GM20431 (cell line): ENCODE measurements around the gene TPRX1.
"Not testable (repeated sequence)": the region's sequence is repeated elsewhere in the genome, so short reads cannot be mapped to it uniquely, and the experiment has no call there.

Experiments used
- in situ Hi-C: fragments of 300-500 bp; cut with MseI, MboI; formaldehyde crosslinking; loops from one replicate; pipeline ENCODE4 v1.15.0; 2020; ENCODE audit warnings: low sequenced_read_pairs; ENCODE audit not compliant: unreplicated experiment

TPRX1 gene

DNA sequence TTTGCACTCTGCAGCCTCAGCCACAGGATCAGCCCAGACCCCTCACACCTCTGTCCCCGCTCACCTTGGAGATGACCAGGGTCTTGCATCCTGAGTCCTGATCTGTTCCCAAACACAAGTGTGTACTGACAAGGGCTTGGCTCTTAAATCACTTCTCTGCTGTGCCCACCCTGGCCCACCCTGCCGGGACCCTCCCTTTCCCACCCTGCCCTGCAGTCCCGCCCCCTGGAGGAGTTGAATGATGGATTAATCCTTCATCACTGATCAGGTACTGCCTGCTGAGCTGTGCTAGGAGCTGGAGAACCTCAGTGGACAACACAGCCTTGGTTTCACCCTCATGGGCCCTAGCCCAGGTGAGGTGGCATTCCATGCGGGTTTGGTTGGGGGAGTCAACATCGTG lies at the start of gene TPRX1:
TPRX1 (minus strand) TSS at position 101 of the 400 bp plus-strand sequence; CDS start at position 89, 12 bp downstream.
- in situ Hi-C loops: not testable (repeated sequence)

DNA sequence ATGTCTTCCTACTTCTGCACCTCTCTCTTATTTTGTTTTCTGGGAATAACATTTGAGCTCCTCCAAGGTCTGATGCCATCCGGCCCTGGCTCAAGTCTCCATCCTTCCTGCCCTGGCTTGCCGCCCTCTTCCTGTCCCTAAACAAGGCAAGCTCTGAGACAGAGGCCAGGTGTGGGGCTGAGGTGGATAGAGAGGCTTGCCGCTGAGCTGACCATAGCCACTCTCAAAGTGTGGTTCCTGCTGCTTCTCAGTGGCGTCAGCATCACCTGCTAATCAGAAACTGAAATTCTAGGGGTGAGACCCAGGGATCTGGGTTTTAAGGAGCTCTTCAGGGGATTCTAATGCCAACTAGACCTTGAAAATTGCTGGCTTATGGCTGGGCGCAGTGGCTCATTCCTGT lies 48.7 kb upstream of the TPRX1 start:
- in situ Hi-C loops: no loop called here

- in situ Hi-C loops: no loop called here
Measured at GRCh38 chr19:47848823-47849473, 44.6 kb upstream of the TPRX1 start.

- in situ Hi-C loops: no loop called here
Measured at GRCh38 chr19:47848425-47848822, 44.1 kb upstream of the TPRX1 start.

DNA sequence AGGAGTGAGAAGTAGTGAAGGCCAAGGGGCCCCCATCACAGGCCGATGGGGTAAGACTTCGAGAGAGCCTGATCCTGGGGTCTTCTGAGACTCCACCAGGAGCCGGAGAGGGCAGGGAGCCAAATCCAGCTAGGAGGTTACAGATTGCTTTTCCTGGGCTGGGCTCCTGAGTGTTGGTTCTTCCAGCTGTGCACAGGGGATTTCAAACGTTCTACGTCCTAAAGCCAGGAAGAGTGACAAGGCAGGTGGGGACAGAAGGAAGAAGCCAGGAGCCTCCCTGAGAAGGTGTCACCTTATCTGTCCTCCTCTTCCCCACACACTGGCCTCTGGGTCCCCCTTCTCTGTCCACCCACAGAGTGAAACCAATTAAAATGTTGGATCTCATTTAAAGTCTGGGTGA lies 38.6 kb upstream of the TPRX1 start:
- in situ Hi-C loops: no loop called here

- in situ Hi-C loops: no loop called here
Measured at GRCh38 chr19:47839913-47840312, 35.6 kb upstream of the TPRX1 start.

DNA sequence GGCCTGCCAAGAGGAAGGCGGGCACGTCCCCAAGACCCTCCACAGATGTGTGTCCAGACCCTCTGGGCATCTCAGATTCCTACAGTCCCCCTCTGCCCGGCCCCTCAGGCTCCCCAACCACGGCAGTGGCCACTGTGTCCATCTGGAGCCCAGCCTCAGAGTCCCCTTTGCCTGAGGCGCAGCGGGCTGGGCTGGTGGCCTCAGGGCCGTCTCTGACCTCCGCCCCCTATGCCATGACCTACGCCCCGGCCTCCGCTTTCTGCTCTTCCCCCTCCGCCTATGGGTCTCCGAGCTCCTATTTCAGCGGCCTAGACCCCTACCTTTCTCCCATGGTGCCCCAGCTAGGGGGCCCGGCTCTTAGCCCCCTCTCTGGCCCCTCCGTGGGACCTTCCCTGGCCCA lies 35.1 kb upstream of the TPRX1 start:
- in situ Hi-C loops: no loop called here

- in situ Hi-C loops: no loop called here
Measured at GRCh38 chr19:47836038-47836437, 31.7 kb upstream of the TPRX1 start.

DNA sequence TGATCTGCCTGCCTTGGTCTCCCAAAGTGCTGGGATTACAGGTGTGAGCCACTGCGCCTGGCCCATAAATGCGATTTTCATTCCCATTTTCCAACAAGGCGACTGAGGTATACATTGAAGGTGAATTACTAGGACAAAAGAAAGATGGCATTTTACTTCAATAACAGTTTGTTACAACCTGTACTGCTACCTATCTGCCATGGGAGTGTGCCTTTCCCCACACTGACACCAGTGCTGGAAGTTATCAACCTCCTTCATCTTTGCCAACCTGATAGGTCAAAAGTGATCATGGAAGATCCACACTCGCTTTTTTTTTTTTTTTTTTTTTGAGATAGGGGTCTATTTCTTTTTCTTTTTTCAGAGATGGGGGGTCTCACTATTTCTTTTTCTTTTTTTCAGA lies 28.4 kb upstream of the TPRX1 start:
- in situ Hi-C loops: no loop called here

GRCh38 chr19:47826800-47827199 lies 22.4 kb upstream of the TPRX1 start:
- in situ Hi-C loops: no loop called here

GRCh38 chr19:47824396-47824795 lies 20.0 kb upstream of the TPRX1 start:
- in situ Hi-C loops: no loop called here

GRCh38 chr19:47821460-47822020 lies 17.2 kb upstream of the TPRX1 start, which contains the start of gene CRX:
Gene CRX, plus strand, starts transcription at chr19:47821937. Its CDS starts 12,507 bp downstream, at chr19:47834444.
- in situ Hi-C loops: no loop called here

- in situ Hi-C loops: no loop called here
Measured at GRCh38 chr19:47820410-47820809, 16.1 kb upstream of the TPRX1 start.

DNA sequence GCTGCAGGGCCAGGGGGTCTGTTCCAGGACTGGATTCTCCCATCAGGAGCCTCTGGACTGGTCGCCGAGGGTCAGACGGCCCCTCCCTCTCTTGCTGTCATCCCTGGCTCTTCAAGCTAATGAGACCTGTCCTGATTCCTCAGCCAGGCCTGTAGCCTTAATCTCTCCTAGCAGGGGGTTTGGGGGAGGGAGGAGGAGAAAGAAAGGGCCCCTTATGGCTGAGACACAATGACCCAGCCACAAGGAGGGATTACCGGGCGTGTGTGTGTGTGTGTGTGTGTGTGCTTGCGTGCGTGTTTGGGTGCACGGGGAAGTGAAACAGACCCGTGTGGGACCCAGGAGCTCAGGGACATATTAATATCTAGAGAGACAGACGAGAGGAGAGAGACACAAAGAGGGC lies 15.5 kb upstream of the TPRX1 start:
- in situ Hi-C loops: no loop called here

GRCh38 chr19:47818221-47818620 lies 13.9 kb upstream of the TPRX1 start:
- in situ Hi-C loops: not testable (repeated sequence)

- in situ Hi-C loops: not testable (repeated sequence)
Measured at GRCh38 chr19:47816270-47816669, 11.9 kb upstream of the TPRX1 start.

DNA sequence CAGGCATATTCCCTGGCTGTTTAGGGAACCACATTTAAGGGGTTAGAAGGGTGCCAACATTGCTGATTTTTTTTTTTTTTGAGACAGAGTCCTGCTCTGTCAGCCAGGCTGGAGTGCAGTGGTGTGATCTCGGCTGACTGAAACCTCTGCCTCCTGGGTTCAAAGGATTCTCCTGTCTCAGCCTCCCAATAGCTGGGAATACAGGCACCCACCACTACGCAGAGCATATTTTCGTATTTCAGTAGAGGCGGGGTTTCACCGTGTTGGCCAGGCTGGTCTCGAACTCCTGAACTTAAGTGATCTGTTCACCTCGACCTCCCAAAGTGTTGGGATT lies 9.6 kb upstream of the TPRX1 start:
- in situ Hi-C loops: no loop called here

GRCh38 chr19:47813304-47813994 lies 9.1 kb upstream of the TPRX1 start:
- in situ Hi-C loops: no loop called here

- in situ Hi-C loops: no loop called here
Measured at GRCh38 chr19:47806435-47806834, 2.1 kb upstream of the TPRX1 start.

DNA sequence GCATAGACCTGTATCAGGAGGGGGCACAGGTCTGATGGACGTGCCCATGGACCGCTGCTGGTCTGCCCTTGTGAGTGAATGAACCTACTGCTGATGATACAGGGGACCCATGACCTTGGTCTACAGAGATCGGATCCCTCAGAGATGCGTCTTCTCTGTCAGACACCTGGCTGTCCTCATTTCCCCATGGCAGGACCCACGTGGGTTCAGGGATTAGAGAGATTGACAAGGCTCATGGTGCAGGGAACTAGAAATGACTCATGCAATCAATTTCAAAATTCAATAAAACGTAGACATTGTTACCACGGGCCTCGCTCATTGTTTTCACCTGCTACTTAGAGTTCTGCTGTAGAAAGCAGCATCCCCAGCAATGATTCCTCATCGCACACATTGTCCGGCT lies 962 bp upstream of the TPRX1 start:
- in situ Hi-C loops: no loop called here

DNA sequence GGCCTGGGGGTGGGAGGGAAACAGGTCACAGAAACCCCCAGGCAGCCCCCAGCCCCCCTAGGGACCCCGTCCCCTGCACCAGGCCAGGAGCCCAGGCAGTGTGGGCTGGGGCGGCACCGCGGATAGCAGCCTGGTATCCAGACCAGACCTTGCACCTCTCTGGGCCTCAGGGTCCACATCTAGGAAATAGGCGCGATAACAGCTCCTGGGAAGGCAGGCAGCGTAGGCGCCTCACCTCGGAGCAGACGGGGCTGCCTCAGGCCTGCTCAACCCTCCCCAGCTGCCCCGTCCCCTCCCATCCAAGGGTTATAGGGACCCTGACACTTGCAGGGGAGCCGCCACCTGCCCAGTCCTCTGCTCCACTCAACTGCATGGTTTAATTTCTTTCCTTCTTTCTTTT lies 680 bp downstream of the TPRX1 start:
- in situ Hi-C loops: not testable (repeated sequence)

DNA sequence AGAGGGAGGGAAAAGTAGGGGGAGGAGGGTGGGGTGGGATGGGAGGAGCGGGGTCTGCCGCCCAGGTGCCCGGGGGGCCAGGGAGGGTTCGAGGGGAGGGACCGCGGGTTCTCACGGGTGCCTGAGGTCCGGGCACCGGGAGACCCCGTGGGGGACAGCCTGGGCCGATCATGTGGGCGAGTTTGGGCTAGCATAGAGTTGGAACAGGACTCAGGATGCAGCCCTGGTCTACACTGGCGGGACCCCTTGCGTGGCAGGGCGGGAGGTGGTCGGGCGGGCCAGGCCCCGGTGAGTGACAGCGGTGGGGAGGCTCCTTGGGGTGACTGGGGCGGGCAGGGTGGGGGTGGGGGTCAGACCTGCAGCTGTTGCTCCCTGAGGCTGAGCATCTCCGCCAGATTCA lies 1.2 kb downstream of the TPRX1 start:
- in situ Hi-C loops: not testable (repeated sequence)
